ENCODE results near the gene DLX6.

DNA sequence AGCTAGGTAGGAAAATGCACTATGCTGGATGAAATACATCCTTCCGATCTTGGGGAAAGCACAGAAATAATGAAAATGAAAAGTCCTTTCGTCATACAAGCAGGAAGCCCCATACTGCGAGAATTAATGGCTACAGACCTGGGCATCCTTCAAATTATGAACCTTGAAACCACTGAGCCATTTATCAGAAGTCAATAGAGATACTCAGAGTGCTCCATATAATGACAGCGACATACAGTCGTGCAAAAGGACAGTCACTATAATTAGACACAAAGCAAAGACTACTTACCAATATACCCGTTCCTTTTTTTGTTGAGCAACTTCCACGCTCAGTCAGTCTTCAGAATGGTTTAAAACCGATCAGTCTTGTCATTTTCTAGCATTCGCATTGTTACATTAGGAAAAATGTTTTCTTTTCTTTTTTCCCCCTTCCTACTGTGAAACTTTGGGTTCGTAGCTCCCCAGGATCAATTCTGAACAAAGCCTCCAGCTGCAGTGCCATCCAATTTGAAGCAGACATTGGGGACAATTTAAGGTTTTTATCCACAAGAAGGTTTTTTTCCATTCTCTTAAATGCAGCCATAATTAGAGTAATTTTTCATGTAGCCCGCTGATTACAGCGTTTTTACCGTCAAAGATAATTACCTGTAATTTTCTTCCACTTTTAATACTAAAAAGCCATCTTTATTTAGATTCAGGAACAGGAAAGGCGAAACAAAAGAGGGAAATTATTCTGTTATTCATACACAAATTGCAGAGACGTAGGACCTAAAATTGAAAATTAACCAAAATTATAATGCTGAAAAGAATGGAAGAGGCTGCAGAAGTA is 6.4 kb downstream of the DLX6 start:
- TF ChIP-seq, protein P1, sequence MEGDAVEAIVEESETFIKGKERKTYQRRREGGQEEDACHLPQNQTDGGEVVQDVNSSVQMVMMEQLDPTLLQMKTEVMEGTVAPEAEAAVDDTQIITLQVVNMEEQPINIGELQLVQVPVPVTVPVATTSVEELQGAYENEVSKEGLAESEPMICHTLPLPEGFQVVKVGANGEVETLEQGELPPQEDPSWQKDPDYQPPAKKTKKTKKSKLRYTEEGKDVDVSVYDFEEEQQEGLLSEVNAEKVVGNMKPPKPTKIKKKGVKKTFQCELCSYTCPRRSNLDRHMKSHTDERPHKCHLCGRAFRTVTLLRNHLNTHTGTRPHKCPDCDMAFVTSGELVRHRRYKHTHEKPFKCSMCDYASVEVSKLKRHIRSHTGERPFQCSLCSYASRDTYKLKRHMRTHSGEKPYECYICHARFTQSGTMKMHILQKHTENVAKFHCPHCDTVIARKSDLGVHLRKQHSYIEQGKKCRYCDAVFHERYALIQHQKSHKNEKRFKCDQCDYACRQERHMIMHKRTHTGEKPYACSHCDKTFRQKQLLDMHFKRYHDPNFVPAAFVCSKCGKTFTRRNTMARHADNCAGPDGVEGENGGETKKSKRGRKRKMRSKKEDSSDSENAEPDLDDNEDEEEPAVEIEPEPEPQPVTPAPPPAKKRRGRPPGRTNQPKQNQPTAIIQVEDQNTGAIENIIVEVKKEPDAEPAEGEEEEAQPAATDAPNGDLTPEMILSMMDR (conservative IDR thresholded peaks at IDR 0.05): no peak
- no peak for TF ChIP-seq ZFX (IDR thresholded peaks at IDR 0.05)

Measured in C4-2B (cell line).